ENCODE measurements around the gene CTDSP2.
"Not testable (repeated sequence)": the region's sequence is repeated elsewhere in the genome, so short reads cannot be mapped to it uniquely, and the experiment has no call there.

Gene CTDSP2

GRCh38 chr12:57835366-57836288, 10.9 kb downstream of the CTDSP2 start:
- DNase-seq (ENCODE audit: low read depth in 2 of 2) = no peak

- DNase-seq (ENCODE audit: low read depth in 2 of 2) = no peak
These were observed 12.2 kb downstream of the CTDSP2 start for GRCh38 chr12:57834086-57834876.

DNA sequence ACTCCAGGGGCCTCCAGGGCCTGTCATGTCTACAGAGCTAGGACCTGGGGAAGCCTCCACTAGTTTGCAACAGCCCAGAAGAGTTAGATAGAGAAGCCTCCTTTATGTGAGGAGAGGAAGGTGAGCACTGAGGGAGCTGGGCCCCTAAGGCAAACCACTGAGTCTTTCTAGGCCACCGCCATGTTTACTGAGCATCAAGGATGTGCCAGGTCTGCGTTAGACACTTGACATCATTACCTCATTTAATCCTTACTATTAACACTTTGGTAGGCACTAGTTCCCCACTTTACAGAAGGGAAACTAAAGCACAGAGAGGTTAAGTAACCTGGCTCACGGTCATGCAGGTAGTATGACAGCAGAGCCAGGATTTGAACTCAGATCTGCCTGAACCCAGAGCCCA, 12.9 kb downstream of the CTDSP2 start:
- DNase-seq (ENCODE audit: low read depth in 2 of 2) = no peak

DNA sequence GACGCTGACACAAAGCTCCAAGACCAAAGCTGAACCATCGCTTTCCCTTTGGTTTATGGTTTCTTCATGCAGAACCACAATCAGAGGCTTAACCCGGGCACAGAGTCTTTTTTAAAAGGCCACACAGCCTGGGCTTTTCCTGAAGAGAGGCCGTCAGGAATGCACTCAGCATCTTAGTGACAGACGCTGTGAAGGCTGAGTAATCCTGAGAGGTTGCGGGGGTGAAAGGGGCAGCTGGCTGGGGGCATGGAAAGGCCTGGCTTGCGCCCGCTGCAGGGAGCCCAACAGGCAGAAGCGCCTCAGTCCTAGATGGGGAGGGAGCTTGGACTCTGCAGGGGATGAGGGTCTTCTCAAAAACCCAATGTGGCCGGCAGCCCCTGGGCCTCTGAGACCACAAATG, 13.6 kb downstream of the CTDSP2 start:
- no peak for DNase-seq (ENCODE audit: low read depth in 2 of 2)

GRCh38 chr12:57830393-57830792, 16.1 kb downstream of the CTDSP2 start:
- DNase-seq (ENCODE audit: low read depth in 2 of 2) = no peak

- no peak for DNase-seq (ENCODE audit: low read depth in 2 of 2)
These were observed 17.3 kb downstream of the CTDSP2 start for GRCh38 chr12:57829025-57829777.

- no peak for DNase-seq (ENCODE audit: low read depth in 2 of 2)
These were observed 19.6 kb downstream of the CTDSP2 start for GRCh38 chr12:57826966-57827365.

DNA sequence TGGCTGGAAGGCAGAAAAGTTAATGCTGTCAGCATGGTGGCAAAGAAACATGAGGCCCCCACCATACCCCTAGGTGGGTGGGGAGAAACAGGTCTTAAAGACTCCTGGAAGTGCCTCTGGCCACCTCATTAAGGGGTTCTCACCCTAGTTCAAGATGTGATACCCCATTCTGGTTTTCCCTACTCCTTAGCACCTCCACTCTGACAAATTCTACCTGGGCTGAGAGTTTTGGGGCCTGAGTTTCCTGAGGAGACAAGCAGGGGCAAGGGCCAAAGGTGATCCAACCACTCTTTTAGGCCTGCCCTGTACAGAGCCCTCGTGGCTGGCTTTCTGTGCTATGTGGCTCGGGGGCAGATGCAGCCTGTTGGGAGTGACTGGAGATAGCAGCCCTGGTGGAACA, 20.1 kb downstream of the CTDSP2 start:
- DNase-seq (ENCODE audit: low read depth in 2 of 2) = no peak

- no peak for DNase-seq (ENCODE audit: low read depth in 2 of 2)
These were observed 21.1 kb downstream of the CTDSP2 start for GRCh38 chr12:57825451-57825850.

DNA sequence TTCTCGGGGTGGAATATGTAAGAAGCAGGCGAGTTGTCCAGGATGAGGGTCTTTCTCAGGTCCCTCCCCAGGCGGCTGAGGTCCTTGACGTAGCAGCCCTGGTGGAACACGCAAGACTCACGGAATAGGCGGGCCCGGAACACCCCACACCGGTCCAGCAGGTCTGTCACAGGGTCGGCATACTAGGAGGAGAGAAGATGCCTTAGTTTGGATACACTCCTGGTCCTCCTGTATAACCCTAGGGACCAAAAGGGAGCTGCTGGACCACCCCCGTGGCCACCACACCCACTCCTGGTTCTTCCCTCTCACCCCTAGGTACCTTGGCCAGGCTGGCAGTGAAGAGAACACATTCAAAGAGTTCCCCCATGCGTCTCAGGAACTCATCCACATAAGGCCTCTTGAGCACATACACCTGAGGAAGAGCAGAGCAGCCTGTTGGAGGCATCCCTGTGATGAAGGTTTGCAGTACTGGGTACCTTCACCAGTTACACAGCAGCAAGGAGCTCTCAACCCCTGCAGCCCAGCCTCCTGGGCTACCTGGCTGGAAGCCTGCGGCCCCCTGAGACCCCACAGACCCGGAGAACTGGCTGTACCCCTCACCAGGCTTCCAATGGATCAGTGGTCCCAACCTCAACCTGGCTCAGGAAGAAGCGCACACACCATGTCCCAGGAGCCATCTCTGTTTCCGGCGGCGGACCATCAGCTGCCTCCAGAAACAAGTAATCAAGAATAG, 22.5 kb downstream of the CTDSP2 start:
- no peak for DNase-seq (ENCODE audit: low read depth in 2 of 2)

- no peak for DNase-seq (ENCODE audit: low read depth in 2 of 2)
These were observed 23.2 kb downstream of the CTDSP2 start for GRCh38 chr12:57823131-57823907.

DNA sequence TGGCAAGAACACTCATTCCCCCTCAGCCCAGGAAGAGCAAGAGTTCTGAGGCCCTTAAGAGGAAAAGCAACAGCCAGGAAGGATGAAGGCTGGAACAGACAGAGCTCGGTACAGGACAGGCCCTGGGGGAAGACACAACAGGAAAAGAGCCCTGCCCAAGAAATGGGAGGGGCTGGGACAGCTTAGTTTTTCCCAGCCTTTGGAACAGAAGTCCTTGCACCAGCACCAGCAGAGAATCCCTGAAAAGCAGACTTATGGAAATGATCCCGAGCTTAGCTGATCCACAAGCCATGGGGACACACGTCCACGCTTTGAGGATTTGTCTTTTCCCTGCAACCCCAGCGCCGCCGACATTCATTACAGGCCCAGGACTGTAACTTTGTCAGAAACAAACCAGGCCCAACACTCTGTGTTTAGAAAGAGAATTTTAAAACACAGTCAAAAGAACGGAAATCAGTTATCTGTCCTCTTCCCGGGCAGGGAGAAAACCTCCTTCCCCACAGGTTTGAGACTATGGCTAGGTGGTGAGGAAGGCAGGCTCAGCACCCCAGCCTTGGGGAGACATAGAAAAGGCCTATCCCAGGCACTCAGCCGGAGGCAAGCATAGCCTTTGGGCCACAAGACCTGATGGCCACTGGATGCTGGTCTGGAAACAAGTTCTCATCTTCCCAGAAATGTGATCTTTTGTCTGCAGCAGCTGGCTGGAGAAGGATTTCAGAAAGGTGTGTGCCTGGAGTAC, 24.0 kb downstream of the CTDSP2 start:
- DNase-seq (ENCODE audit: low read depth in 2 of 2) = no peak

DNA sequence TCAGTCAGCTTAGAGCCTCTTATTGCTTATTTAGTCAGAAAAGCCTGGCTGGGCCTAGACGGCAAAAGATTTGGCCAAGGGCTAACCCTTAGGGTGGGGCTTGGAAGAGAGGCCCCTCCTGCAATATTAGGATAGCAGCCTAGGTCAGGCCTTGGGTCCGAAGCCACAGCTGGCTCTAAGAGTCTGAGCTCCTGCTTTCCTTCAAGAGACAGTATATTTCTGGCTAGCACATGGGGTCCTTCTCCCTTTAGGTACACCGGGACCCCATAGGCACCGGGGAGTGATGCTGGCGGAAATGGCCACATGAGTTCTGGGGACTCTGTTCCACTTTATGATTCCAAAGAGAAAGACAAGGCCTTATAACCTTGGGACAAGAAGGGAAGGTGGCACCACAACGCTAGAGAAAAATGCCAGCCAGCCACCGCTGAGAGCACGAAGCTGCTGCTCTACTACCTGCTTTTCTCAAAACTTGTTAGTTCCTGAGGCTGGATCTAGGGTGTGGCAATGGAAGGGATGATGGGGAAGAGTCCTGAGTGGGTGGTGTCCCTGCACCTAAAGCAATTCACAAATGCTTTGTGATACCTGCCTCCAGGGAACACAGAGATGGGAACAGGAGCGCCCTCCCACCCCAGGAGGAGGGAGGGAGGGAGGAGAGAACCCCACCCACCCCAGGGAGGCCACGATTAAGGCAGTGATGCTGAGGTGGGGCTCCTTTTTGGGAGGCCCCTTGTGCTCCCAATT, 24.9 kb downstream of the CTDSP2 start:
- DNase-seq (ENCODE audit: low read depth in 2 of 2) = no peak

GRCh38 chr12:57821015-57821414, 25.5 kb downstream of the CTDSP2 start:
- not testable (repeated sequence) for DNase-seq (ENCODE audit: low read depth in 2 of 2)

DNA sequence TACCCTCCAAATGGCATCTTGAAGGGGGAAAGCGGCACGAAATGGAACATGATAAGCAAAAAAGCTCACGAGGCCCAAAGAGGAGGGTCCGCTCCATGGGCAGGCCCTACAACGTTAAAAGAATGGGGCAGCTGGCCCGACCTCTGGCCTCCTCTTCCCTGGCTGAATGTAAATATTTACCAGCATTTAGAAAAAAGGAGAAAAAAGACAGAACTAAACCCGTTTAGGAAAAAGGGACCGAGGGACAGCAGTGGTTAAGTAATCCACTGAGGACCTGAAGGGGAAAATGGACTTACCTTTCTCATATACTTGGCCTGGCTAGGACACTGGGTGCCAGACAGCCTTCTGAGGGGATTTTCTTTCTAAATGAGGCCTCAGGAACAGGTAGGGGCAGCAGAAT, 26.4 kb downstream of the CTDSP2 start:
- DNase-seq (ENCODE audit: low read depth in 2 of 2) = not testable (repeated sequence)

- not testable (repeated sequence) for DNase-seq (ENCODE audit: low read depth in 2 of 2)
These were observed 28.6 kb downstream of the CTDSP2 start for GRCh38 chr12:57817990-57818331.

DNA sequence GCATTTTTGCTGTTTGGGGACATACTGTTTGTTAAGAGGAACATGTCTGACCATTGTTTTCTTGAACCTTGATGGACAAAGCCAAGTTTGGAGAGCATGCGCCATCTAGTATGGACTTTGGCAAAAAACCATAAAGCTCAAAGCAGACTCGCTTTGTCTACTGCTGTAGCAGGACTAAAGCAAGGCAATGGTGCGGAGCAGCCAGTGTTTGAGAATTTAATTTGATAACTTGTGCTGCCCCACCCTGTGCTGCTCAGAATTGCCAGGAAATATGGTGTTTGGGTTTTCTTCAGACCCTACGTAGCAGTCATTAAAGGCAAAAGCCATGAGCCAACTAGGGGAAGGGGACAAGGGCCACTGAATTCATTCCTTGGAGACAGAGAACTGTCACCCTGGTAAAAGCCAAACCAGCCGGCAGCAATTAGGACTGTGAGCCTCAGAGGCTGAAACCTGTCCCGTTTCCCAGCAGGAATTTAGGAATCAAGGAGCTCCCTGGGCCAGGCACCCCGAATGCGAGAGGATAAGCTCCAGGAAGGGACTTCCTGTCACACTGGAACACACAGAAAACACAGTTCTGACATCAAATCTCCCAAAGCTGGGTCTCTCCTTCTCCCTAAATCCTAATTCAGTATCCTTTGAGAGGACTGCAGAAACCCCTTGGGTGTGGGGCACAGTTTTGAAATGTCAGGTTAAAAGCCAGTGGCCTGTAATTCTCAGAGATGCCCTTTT, 29.1 kb downstream of the CTDSP2 start:
- DNase-seq (ENCODE audit: low read depth in 2 of 2) = no peak

DNA sequence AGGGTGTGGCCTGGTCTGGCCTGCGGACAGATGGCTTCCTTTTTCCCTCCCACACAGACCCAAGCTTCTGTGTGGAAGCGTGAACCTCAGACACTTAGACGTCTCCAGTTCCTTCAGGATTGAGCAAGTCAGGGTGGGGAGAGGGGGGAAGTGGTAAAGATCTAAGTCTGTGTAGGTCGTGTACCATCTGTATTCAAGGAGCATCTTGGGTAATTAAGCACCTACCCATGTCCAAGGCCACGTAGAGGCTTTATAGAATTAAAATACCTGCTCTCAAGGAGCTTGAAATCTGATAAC, 29.7 kb downstream of the CTDSP2 start:
- no peak for DNase-seq (ENCODE audit: low read depth in 2 of 2)
